Measurements from ENCODE around the gene BAG1.

BAG1 gene

DNA sequence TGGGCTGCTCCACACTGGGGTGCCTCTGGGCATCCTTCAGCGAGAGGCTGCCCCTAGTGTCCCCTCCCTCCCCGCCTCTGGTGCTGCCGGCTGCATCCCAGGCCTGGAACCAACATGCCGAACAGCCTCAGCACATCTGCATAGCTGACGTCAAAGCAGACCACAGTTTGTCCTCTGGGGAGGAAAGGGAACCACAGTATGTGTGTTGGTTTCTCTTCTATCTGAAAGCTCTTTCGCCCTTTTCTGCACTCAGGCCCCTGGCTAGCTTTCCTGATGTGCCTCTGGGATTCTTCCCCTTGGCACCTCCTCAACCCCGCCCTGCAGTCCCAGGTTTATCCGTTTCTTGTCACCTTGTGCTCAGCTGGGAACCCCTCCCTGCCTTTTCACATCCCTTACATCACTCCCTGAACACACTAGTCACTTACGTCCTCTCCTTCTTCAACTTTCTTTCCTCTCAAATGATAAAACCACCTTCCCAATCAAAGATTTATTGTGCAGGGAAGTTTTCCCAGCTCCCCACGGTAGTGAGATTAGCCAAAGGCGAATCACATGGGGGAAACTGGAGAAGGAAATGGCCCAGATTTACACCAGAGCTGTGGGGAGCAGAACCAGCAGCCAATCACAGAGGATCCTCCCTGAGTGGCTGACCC is 61.8 kb downstream of the BAG1 start:
- no peak for DNase-seq
